ENCODE results near the gene ZNF615.
A peak's percentile ranks its signal among the peaks of the same experiment; 100 is the strongest.
"Not testable (repeated sequence)": the region's sequence is repeated elsewhere in the genome, so short reads cannot be mapped to it uniquely, and the experiment has no call there.

ZNF615 gene

DNA sequence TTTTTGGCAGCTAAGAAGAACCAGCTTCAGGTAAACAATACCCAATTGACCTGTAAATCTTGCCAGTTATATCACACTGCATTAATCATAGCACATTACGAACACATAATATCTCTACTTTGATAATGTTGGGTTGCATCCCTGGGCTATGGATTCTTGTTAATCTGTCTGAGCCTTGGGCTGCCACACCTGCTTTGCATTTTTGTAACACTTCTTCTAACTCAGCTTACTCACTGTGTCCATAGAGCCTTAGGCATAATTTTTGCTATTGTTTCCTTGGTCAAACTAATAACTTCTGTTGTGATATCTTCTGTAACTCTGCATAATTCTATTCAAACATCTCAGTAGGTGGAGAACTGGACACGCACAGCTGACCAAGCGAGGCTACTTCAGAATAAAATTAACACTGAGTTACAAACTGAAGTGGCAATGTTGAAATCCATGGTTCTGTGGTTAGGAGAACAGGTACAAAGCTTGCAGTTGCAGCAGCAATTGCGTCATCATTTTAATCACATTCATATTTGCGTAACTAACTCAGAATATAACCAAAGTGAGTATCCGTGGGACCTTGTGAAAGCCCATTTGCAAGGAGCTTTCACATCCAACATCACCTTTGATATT is 27.8 kb downstream of the ZNF615 start:
- no peak for DNase-seq (ENCODE audit: low read depth in 2 of 2)

DNA sequence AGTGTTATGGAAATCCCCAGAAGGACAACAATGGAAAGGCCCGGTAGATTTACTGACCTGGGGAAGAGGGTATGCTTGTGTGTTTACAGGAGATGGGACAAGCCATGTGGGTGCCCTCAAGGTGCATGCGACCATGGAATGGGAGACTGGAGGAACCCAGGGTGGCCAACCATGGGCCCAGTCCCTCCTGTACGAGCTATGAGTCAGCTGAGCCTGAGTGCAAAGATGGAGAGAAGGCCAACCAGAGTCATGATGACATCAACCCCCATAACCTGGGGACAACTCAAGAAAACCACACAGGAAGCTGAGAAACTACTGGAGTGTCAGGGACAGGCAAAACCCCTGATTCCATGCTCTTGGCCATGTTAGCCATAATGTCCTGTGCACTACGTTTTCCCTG is 29.1 kb downstream of the ZNF615 start:
- DNase-seq (ENCODE audit: low read depth in 2 of 2), result no peak

DNA sequence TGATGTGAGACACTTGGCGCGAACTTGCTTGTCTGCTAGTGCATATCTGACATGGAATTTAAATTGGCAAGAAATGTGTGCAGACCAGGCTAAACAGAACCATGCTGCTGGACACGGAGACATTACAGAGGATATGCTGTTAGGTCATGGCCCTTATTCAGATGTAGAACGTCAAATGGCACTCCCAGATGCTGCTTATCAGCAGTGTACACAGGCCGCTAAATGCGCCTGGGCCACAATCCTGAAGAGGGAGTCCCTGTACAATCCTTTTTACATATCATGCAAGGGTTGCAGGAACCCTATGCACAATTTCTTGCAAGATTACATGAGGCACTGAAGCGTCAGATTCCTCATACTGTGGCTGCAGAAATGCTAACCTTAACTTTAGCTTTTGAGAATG is 30.7 kb downstream of the ZNF615 start:
- DNase-seq (ENCODE audit: low read depth in 2 of 2), result no peak

DNA sequence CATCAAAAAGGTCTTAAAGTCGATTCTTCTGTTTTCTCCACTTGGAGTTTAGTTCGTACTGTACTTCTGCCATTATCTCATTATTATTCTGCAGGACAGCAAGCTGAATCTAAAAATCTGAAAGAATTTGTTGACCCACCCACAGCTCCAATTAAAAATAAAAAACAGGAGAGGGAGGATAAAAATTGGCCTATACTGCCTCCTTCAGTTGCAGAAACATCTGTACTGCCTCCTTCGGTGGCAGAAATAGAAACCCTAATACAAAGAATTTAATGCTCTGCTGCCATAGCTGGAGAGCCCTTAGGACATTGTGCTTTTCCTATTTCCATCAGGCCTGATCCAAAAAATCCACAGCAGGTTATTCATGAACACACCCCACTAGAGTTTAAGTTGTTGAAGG is 31.2 kb downstream of the ZNF615 start:
- DNase-seq (ENCODE audit: low read depth in 2 of 2), result no peak

DNA sequence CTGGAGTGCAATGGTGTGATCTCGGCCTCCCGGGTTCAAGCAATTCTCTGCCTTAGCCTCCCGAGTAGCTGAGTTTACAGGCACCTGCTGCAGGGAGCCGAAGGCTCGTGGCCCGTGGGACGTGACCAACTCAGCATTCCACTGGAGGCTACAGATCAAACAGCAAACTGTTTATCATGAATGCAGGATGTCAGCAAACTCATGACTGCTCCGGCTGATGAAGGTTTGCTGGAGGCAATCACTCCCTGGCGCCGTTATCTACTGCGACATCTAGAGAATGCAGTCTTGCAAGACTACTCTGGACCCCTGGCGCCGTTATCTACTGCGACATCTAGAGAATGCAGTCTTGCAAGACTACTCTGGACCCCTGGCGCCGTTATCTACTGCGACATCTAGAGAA is 32.2 kb downstream of the ZNF615 start:
- not testable (repeated sequence) for DNase-seq (ENCODE audit: low read depth in 2 of 2)

DNA sequence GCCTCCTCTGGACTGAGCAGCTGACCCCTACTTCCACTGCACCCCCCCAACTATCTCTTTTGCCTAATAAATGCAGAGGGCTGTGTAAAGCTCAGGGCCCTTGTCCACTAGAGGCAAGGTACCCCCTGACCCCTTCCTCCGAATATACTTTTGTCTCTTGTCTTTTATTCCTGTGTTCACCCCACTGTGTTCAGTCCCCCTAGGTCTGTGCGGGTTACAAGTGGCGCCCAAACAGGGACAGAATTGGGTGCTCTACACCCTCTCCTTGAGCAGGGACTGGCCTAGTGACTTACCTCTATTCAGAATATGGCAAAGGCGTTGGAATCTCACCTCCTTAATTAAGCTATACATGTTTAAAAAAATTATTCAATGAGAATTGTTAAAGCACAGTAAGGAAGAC is 36.4 kb downstream of the ZNF615 start:
- DNase-seq (ENCODE audit: low read depth in 2 of 2), result peak in 1 of 2 experiments; percentile 13

DNA sequence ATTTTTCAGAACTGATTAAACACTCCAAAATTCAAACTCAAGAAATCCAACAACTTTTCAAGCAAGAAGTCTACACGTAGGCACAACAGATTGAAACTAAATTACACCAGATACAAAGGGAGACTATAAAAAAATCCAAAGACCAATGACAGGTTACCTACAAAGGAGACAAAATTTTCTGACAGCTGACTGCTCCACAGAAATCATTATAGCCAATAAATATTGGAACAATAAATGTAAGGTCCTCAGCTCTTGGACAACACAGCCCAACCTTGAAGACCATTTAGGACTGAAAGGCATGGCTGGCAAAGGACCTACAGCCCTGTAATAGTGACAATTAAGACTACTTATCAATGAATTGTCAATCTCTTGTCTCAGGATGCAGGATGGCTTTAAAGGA is 37.3 kb downstream of the ZNF615 start:
- no peak for DNase-seq (ENCODE audit: low read depth in 2 of 2)

DNA sequence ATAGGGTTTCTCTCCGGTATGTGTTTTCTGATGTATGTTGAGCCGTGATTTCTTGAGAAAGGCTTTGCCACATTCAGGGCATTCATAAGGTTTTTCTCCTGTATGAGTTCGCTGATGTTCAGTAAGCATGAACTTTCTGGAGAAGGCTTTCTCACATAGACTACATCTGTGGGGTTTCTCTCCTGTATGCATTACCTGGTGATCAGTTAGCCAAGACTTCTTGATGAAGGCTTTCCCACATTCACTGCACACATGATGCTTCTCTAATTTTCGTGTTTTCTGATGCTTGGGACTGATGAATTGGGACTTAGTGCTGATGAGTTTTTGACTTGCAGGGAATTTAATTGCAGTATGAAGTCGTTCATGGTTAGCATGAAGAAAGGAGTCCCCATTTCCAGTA is 42.4 kb downstream of the ZNF615 start:
- DNase-seq (ENCODE audit: low read depth in 2 of 2), result no peak

DNA sequence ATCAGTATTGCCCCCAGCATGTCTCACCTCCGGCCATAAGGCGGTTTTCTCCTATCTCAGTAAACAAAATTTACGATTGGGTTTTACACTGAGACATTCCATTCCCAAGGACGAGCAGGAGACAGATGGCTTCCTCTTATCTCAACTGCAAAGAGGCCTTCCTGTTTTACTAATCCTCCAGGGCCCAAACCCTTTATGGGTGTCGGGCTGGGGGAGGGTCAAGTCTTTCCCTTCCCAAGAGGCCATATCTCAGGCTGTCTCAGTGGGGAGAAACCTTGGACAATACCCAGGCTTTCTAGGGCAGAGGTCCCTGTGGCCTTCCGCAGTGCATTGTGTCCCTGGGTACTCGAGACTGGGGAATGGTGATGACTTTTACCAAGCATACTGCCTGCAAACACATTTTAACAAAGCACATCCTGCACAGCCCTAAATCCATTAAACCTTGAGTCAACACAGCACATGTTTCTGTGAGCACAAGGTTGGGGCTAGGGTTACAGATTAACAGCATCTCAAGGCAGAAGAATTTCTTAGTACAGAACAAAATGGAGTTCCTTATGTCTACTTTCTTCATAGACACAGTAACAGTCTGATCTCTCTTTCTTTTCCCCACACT is 47.3 kb downstream of the ZNF615 start:
- DNase-seq (ENCODE audit: low read depth in 2 of 2), result not testable (repeated sequence)

DNA sequence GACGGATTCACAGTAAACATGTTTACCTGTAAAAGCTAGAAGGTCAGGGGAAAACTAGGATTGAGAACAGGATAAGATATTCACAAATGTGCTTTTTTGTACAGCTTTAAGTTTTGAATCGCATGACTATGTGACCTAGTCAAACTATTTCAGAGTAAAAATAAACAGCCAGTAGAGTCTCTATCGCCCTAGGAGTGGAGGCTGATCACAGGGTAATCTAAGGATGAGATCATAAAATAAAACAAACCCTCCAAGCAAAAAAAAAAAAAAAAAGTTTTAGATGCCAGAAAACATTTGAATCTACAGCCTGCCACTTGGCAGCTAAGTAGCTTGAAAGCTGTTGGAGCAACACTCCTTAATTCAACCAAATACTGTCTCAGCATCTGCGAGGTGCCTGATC is 48.2 kb downstream of the ZNF615 start:
- DNase-seq (ENCODE audit: low read depth in 2 of 2), result no peak

DNA sequence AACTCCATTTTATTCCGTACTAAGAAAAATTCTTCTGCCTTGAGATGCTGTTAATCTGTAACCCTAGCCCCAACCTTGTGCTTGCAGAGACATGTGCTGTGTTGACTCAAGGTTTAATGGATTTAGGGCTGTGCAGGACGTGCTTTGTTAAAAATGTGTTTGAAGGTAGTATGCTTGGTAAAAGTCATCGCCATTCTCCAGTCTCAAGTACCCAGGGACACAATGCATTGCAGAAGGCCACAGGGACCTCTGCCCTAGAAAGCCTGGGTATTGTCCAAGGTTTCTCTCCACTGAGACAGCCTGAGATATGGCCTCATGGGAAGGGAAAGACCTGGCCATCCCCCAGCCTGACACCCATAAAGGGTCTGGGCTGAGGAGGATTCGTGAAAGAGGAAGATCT is 50.2 kb downstream of the ZNF615 start:
- not testable (repeated sequence) for DNase-seq (ENCODE audit: low read depth in 2 of 2)

DNA sequence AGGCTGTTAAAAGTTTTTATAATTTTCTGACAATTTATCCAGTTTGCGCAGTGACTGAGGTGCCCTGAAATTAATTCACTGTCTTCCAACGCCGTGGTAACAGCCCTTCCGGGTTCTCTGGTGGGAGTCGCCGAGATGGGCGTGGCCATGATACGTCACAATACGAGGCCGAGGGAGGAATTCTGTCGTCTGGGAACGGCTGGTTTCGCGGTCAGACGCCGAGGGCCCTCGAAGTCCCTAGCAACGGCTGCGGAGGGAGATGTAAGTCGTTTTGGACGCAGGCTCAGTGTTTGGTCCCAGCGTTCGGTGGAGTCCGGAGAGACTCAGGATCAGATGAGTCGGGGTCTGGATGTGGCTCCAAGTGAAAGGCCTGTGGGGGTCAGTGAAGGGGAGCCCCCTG is 59.0 kb downstream of the ZNF615 start:
- no peak for DNase-seq (ENCODE audit: low read depth in 2 of 2)

DNA sequence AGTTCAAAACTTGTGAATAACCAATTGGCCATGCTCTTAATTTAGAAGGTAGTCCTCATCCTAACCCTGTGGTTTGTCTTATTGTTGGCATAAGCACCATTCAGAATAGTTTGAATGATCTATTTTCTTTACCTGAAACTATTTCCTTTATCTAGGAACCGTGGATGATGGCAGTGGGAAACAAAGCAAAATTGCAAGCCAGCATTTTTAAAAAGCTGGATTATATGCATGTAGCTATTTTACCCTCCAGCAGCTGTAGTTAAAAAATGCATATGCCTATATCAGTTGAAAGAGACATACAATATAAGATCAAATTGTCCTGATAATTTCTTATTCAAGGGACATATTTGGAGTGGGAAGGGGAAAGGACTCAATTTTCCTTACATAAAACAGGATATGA is 61.4 kb downstream of the ZNF615 start:
- no peak for DNase-seq (ENCODE audit: low read depth in 2 of 2)

DNA sequence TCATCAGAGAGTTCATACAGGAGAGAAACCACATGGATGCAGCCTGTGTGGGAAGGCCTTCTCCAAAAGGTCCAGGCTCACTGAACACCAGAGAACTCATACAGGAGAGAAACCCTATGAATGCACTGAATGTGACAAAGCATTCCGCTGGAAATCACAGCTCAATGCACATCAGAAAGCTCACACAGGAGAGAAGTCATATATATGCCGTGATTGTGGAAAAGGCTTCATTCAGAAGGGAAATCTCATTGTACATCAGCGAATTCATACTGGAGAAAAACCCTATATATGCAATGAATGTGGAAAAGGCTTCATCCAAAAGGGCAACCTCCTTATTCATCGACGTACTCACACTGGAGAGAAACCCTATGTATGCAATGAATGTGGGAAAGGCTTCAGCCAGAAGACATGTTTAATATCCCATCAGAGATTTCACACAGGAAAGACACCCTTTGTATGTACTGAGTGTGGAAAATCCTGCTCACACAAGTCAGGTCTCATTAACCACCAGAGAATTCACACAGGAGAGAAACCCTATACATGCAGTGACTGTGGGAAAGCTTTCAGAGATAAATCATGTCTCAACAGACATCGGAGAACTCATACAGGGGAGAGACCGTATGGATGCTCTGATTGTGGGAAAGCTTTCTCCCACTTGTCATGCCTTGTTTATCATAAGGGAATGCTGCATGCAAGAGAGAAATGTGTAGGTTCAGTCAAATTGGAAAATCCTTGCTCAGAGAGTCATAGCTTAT is 63.0 kb downstream of the ZNF615 start:
- DNase-seq (ENCODE audit: low read depth in 2 of 2), result no peak
